Keratinocyte (primary cell): ENCODE data around the gene FTL. TPM values are rescaled to one million over a fixed set of nuclear protein-coding genes. Genes with fewer than 3 reads are reported as not detected.

Source experiments
- DNase-seq: peaks from one replicate; pipeline ENCODE4 v3.0.0-alpha.2; 2011; ENCODE audit warnings: low read depth, missing footprints, low spot score
- FAIRE-seq: peaks from 2 replicates; lab custom pipeline; 2011; peaks lifted over from hg19 to GRCh38; lab: Jason Lieb, UNC
- H2AFZ ChIP-seq: 2 replicates; pipeline ENCODE4 v1.6.0; 2012; ENCODE audit warnings: low read length, control low read depth, inconsistent platforms; ENCODE audit not compliant: control insufficient read depth
- H3K27ac ChIP-seq: 2 replicates; pipeline ENCODE4 v1.5.1; 2011; ENCODE audit warnings: low read length; ENCODE audit not compliant: control insufficient read depth, insufficient read depth
- H3K27me3 ChIP-seq: 3 replicates; pipeline ENCODE4 v1.6.0; 2011; ENCODE audit warnings: low read length; ENCODE audit not compliant: control insufficient read depth, insufficient read depth; ENCODE audit errors: extremely low read depth
- H3K36me3 ChIP-seq, 2 experiments: 2 replicates in 1 of 2; 3 replicates in 1 of 2; pipeline ENCODE4 v1.5.1; 2011; ENCODE audit warnings: low read length in 2 of 2, mild to moderate bottlenecking in 1 of 2; ENCODE audit not compliant: control insufficient read depth in 2 of 2, insufficient read depth in 2 of 2; ENCODE audit errors: extremely low read depth in 1 of 2
- H3K4me1 ChIP-seq: 3 replicates; pipeline ENCODE4 v1.5.1; 2011; ENCODE audit warnings: low read length; ENCODE audit not compliant: control insufficient read depth, insufficient read depth; ENCODE audit errors: extremely low read depth
- H3K4me2 ChIP-seq: 3 replicates; pipeline ENCODE4 v1.6.0; 2011; ENCODE audit warnings: low read depth, low read length; ENCODE audit not compliant: control insufficient read depth, insufficient read depth; ENCODE audit errors: extremely low read depth
- H3K4me3 ChIP-seq, 3 experiments: fragments of 200-600 bp in 1 of 3; sonication (generic) in 1 of 3; 2 replicates in 2 of 3; 3 replicates in 1 of 3; pipeline ENCODE4 v1.5.1; 2011 to 2016; ENCODE audit warnings: low read length in 3 of 3, mild to moderate bottlenecking in 3 of 3, control low read depth in 2 of 3, inconsistent platforms in 1 of 3, low read depth in 1 of 3, mixed read lengths in 1 of 3, mixed run types in 1 of 3, moderate library complexity in 1 of 3; ENCODE audit not compliant: control insufficient read depth in 2 of 3, insufficient read depth in 2 of 3; ENCODE audit errors: extremely low read depth in 1 of 3
- H3K79me2 ChIP-seq: 2 replicates; pipeline ENCODE4 v1.6.0; 2012; ENCODE audit warnings: low read length; ENCODE audit not compliant: control insufficient read depth, insufficient read depth
- H3K9ac ChIP-seq: 3 replicates; pipeline ENCODE4 v1.6.0; 2011; ENCODE audit warnings: low read length; ENCODE audit not compliant: control insufficient read depth, insufficient read depth; ENCODE audit errors: extremely low read depth
- H3K9me1 ChIP-seq: 3 replicates; pipeline ENCODE4 v1.6.0; 2011; ENCODE audit warnings: low read length; ENCODE audit not compliant: control insufficient read depth, insufficient read depth; ENCODE audit errors: extremely low read depth
- H3K9me3 ChIP-seq: 2 replicates; pipeline ENCODE4 v1.5.1; 2012; ENCODE audit warnings: low read depth, low read length; ENCODE audit not compliant: control insufficient read depth
- H4K20me1 ChIP-seq: 3 replicates; pipeline ENCODE4 v1.6.0; 2011; ENCODE audit warnings: low read length; ENCODE audit not compliant: control insufficient read depth, insufficient read depth; ENCODE audit errors: extremely low read depth
- EZH2 ChIP-seq: IDR thresholded peaks from one replicate; pipeline ENCODE4 v1.6.1; 2012; ENCODE audit warnings: inconsistent platforms, mild to moderate bottlenecking, low read length, moderate library complexity
- dilution Hi-C: fragments of 300-500 bp; cut with MboI; formaldehyde crosslinking; loops from one replicate; pipeline ENCODE4 v1.7.0; 2020; ENCODE audit warnings: low sequenced_read_pairs; ENCODE audit not compliant: extremely low pct_ligation_motif_present
- polyA minus RNA-seq, 3 experiments: library from RNA; depleted of rRNA, polyadenylated mRNA; stranded (reverse); fragments of >200 nt; gene quantifications; 1 replicate in 1 of 3; 2 replicates in 1 of 3; 3 replicates in 1 of 3; pipeline ENCODE4 v1.2.3, GENCODE V29; 2011
- polyA plus RNA-seq, 5 experiments: library from polyadenylated mRNA; depleted of rRNA in 3 of 5; stranded (reverse) in 3 of 5; stranded (forward) in 1 of 5; unstranded in 1 of 5; fragments of >200 nt; gene quantifications; 1 replicate in 1 of 5; 2 replicates in 3 of 5; 3 replicates in 1 of 5; pipeline versions ENCODE4 v1.2.1 to v1.2.3, GENCODE V29; 2011 to 2012; ENCODE audit warnings: missing spikeins in 2 of 5, low read depth in 1 of 5, low replicate concordance in 1 of 5
- TF ChIP-seq, protein P1 (sequence below), 3 experiments: IDR thresholded peaks in 1 of 3; conservative IDR thresholded peaks in 1 of 3; optimal IDR thresholded peaks in 1 of 3; 2 replicates in 2 of 3; 3 replicates in 1 of 3; pipeline versions ENCODE3 to v1.5.1; 2011; ENCODE audit warnings: low read length in 3 of 3, mild to moderate bottlenecking in 3 of 3, moderate library complexity in 2 of 3, control low read depth in 1 of 3, inconsistent platforms in 1 of 3; ENCODE audit not compliant: insufficient read depth in 2 of 3; ENCODE audit errors: extremely low read depth in 1 of 3

Gene FTL
- polyA plus RNA-seq: 805 to 2,115 TPM (median 838 TPM) in 3 replicates
- polyA plus RNA-seq (2011; ENCODE audit: low read depth): 955 TPM
- 1,945 and 3,116 TPM in 2 replicates for polyA plus RNA-seq (2011; cell fraction: cytosol; rRNA removed)
- polyA plus RNA-seq (2011; cell fraction: nucleus; rRNA removed): 414 and 529 TPM in 2 replicates
- 1,829 and 5,588 TPM in 2 replicates for polyA plus RNA-seq (2012; ENCODE audit: low replicate concordance)
- 671 to 2,015 TPM (median 1,268 TPM) in 3 replicates for polyA minus RNA-seq
- 940 TPM for polyA minus RNA-seq (2011; cell fraction: cytosol; rRNA and poly(A)+ RNA removed)
- 167 and 210 TPM in 2 replicates for polyA minus RNA-seq (2011; cell fraction: nucleus; rRNA and poly(A)+ RNA removed)

GRCh38 chr19:48965040-48965805, at the start of gene FTL:
Gene FTL, plus strand, starts transcription at chr19:48965309. Its CDS starts 199 bp downstream, at chr19:48965508.
- no peak for DNase-seq
- TF ChIP-seq, protein P1, sequence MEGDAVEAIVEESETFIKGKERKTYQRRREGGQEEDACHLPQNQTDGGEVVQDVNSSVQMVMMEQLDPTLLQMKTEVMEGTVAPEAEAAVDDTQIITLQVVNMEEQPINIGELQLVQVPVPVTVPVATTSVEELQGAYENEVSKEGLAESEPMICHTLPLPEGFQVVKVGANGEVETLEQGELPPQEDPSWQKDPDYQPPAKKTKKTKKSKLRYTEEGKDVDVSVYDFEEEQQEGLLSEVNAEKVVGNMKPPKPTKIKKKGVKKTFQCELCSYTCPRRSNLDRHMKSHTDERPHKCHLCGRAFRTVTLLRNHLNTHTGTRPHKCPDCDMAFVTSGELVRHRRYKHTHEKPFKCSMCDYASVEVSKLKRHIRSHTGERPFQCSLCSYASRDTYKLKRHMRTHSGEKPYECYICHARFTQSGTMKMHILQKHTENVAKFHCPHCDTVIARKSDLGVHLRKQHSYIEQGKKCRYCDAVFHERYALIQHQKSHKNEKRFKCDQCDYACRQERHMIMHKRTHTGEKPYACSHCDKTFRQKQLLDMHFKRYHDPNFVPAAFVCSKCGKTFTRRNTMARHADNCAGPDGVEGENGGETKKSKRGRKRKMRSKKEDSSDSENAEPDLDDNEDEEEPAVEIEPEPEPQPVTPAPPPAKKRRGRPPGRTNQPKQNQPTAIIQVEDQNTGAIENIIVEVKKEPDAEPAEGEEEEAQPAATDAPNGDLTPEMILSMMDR (optimal IDR thresholded peaks at IDR 0.05 in 1 of 3, IDR thresholded peaks at IDR 0.05 in 1 of 3, conservative IDR thresholded peaks at IDR 0.05 in 1 of 3; ENCODE audit: extremely low read depth in 1 of 3, insufficient read depth in 2 of 3, low read length in 3 of 3): no peak
- TF ChIP-seq EZH2: no peak
- dilution Hi-C loops: no loop called here
- peaks cover 7% of the 10 kb centered on the region for H3K79me2 ChIP-seq
- H3K36me3 ChIP-seq: peaks cover 11 to 20% of the 10 kb centered on the region in 2 experiments
- H3K9me3 ChIP-seq: no peaks in the 10 kb centered on the region
- H3K9me1 ChIP-seq: peaks cover 4% of the 10 kb centered on the region
- H3K4me2 ChIP-seq: peak within 1 kb of the TSS; percentile 98
- H3K4me3 ChIP-seq: peak within 1 kb of the TSS; percentile 48 to 91 (median 88)
- H3K27me3 ChIP-seq: no peaks in the 10 kb centered on the region
- H3K27ac ChIP-seq: peak within 1 kb of the TSS; percentile 79
- FAIRE-seq: peak; percentile 29
- H2AFZ ChIP-seq: peak within 1 kb of the TSS; percentile 15
- peaks cover 6% of the 10 kb centered on the region for H4K20me1 ChIP-seq
- H3K9ac ChIP-seq: peak within 1 kb of the TSS; percentile 86
- peaks cover 32% of the 10 kb centered on the region for H3K4me1 ChIP-seq

GRCh38 chr19:48915757-48916156, 49.4 kb upstream of the FTL start:
- H3K79me2 ChIP-seq: no peaks in the 10 kb centered on the region
- dilution Hi-C loops: no loop called here
- no peak overlapping the region for H3K4me3 ChIP-seq
- no peak for TF ChIP-seq EZH2
- TF ChIP-seq, protein P1 (optimal IDR thresholded peaks at IDR 0.05 in 1 of 3, IDR thresholded peaks at IDR 0.05 in 1 of 3, conservative IDR thresholded peaks at IDR 0.05 in 1 of 3; ENCODE audit: extremely low read depth in 1 of 3, insufficient read depth in 2 of 3, low read length in 3 of 3): no peak
- no peak overlapping the region for H3K4me2 ChIP-seq
- no peaks in the 10 kb centered on the region for H3K9me1 ChIP-seq
- H2AFZ ChIP-seq: no peak overlapping the region
- no peak overlapping the region for H3K27ac ChIP-seq
- H3K9ac ChIP-seq: no peak overlapping the region
- H3K36me3 ChIP-seq: peaks cover 22 to 33% of the 10 kb centered on the region in 2 experiments
- no peaks in the 10 kb centered on the region for H3K9me3 ChIP-seq
- no peaks in the 10 kb centered on the region for H3K4me1 ChIP-seq
- no peaks in the 10 kb centered on the region for H3K27me3 ChIP-seq
- H4K20me1 ChIP-seq: no peaks in the 10 kb centered on the region
- FAIRE-seq (no peak), DNase-seq (no peak)
